Ovary (tissue), 9 donors: Measurements from ENCODE around the gene GALR2. TPM values are rescaled to one million over a fixed set of nuclear protein-coding genes. Genes with fewer than 3 reads are reported as not detected.

ENCODE experiments used
- DNase-seq, 5 donors: peaks; one replicate each; pipeline ENCODE4 v3.0.0-alpha.2; 2019 to 2020
- H3K27ac ChIP-seq, 2 donors: fragments of 200-600 bp; one replicate each; pipeline versions ENCODE4 v1.5.1 to v1.8.0; 2019 to 2022
- H3K27me3 ChIP-seq: fragments of 200-600 bp; one replicate; pipeline ENCODE4 v1.8.0; 2022
- H3K36me3 ChIP-seq: fragments of 200-600 bp; sonication (generic); one replicate; pipeline ENCODE4 v1.5.1; 2019
- H3K4me1 ChIP-seq: one replicate; pipeline ENCODE4 v1.8.1; 2013; ENCODE audit warnings: mild to moderate bottlenecking, moderate library complexity; ENCODE audit not compliant: insufficient read depth
- H3K4me3 ChIP-seq: fragments of 200-600 bp; sonication (generic); one replicate; pipeline ENCODE4 v1.5.1; 2017
- H3K9me3 ChIP-seq, 2 donors: fragments of 200-600 bp in 1 of 2; sonication (generic) in 1 of 2; one replicate each; pipeline versions ENCODE4 v1.5.1 to v1.8.1; 2013 to 2019; ENCODE audit warnings: mild to moderate bottlenecking in 1 of 2, moderate library complexity in 1 of 2
- CTCF ChIP-seq, 3 donors: fragments of 450-650 bp in 2 of 3; fragments of 200-600 bp in 1 of 3; IDR thresholded peaks; one replicate each; pipeline versions ENCODE4 v1.5.1 to v1.8.0; 2016 to 2022; ENCODE audit warnings: antibody characterized with exemption in 3 of 3, mild to moderate bottlenecking in 1 of 3
- EP300 ChIP-seq: sonication (generic); formaldehyde crosslinking; IDR thresholded peaks from one replicate; pipeline ENCODE4 v1.6.1; 2017; ENCODE audit warnings: antibody characterized with exemption
- POLR2A ChIP-seq: fragments of 450-650 bp; IDR thresholded peaks from one replicate; pipeline ENCODE4 v1.6.1; 2017; ENCODE audit warnings: antibody characterized with exemption, mild to moderate bottlenecking, moderate library complexity
- WGBS, 3 donors: extraction: QIAGEN DNeasy Blood & Tissue Kit in 1 of 3; methylation state at CpG; one replicate each; pipeline versions ENCODE4 v1.1.5 to v1.1.7; 2013 to 2017; 5-methylcytosine and 5-hydroxymethylcytosine counted together
- intact Hi-C, 4 donors: fragments of 100-400 bp; cut with DNase I; formaldehyde crosslinking; loops; one replicate each; pipeline versions ENCODE4 v1.11.0 to v1.15.1; 2022 to 2023
- polyA plus RNA-seq, 2 donors: library from polyadenylated mRNA; stranded (reverse); fragments of 200-250 nt in 1 of 2; fragments of 350-450 nt in 1 of 2; fragmentation: Illumina TruSeq in 1 of 2; extraction: RNeasy Lipid Tissue Mini Kit (QIAGEN cat#74804) in 1 of 2; gene quantifications; one replicate each; pipeline ENCODE4 v1.2.3, GENCODE V29; 2013 to 2014
- total RNA-seq, 7 donors: library from RNA; depleted of rRNA in 2 of 7; stranded (reverse); fragments of >200 nt in 2 of 7; fragmentation: NEBNext Ultra II Directional in 3 of 7; extraction: Animal tissue kit (Norgen Biotek cat#: 25700) in 3 of 7; gene quantifications; one replicate each; pipeline versions ENCODE4 v1.1.0 to v1.2.4, GENCODE V29; 2016 to 2023
- donor health status: DM: no; HTN: no; CAD: no; lungs with moderate emphysema.
- donor health status: DM: no; HTN: no; CAD: no.
- donor health status: Bipolar disorder and iron deficiency.
- donor health status: DM: yes; HTN: yes; CAD: no.
- donor health status: DM: no; HTN: no; CAD: no.
- donor health status: DM: yes; HTN: yes; CAD: no.

The GALR2 gene
- total and polyA plus RNA-seq, 9 donors: 0.34 TPM; not detected in 8

- no peak for DNase-seq
- Histone ChIP-seq H3K4me1 (no peaks in the 10 kb centered on the region), H3K9me3 (no peaks in the 10 kb centered on the region), H3K36me3 (no peaks in the 10 kb centered on the region), H3K27me3 (no peaks in the 10 kb centered on the region), H3K27ac (no peak overlapping the region), H3K4me3 (no peak overlapping the region)
- intact Hi-C loops: no loop called here
- WGBS, 3 donors: 83 to 84% (median 84%) methylated on average over 25 of the region's 25 CpGs
- TF ChIP-seq EP300 (no peak), CTCF (IDR thresholded peaks at IDR 0.05) (no peak), POLR2A (no peak)
Measured at GRCh38 chr17:76088041-76088867, 13.7 kb downstream of the GALR2 start.

DNA sequence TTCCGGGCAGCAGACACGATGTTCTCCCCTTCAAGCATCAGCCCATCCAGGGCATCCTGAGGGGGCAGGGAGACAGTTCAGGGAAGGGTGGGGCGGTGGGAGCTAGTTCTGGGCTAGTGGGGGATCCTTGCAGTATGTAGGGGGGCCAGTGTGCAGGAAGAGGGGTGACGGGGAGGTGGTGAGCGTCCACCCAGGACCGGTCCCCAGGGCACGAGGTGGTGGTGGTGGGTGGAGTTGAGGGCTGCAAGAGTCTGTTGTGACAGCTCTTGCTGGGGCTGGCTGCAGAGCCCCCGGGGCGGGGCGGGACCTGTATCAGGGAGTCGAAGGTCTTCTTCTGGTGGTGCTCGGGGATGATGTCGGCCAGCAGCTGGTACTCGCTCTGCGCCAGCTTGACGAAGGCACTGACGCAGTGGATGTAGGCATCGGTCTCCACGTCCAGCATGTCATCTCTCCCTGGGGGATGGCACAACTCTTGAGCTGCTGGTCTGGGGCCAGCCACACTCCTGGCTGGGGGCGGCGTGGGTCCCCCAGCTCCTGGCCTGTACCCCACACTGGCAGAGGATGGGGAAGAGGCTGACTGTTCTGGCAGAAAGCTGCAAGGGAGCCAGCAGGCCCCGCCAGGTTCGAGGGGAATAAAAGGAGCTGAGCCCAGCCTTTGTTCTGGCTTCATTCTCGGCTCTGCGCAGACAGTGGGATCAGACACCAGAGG, 14.4 kb downstream of the GALR2 start:
- no peak for DNase-seq
- intact Hi-C loops: no loop called here
- TF ChIP-seq EP300 (no peak), POLR2A (no peak), CTCF (IDR thresholded peaks at IDR 0.05) (no peak)
- H3K27me3 ChIP-seq: no peaks in the 10 kb centered on the region
- H3K27ac ChIP-seq: no peak overlapping the region
- H3K9me3 ChIP-seq: no peaks in the 10 kb centered on the region
- H3K4me1 ChIP-seq: no peaks in the 10 kb centered on the region
- no peaks in the 10 kb centered on the region for H3K36me3 ChIP-seq
- WGBS, 3 donors: 92 to 95% (median 93%) methylated on average over 18 to 25 of the region's 25 CpGs
- no peak overlapping the region for H3K4me3 ChIP-seq

- WGBS, 3 donors: 82 to 87% (median 84%) methylated on average over 32 of the region's 32 CpGs
- intact Hi-C loops: no loop called here
Measured at GRCh38 chr17:76089680-76090516, 15.3 kb downstream of the GALR2 start.

More at GRCh38 chr17:76089680-76090516, 15.3 kb downstream of the GALR2 start:
- H3K9me3 ChIP-seq: no peaks in the 10 kb centered on the region
- H3K27ac ChIP-seq: no peak overlapping the region
- H3K27me3 ChIP-seq: no peaks in the 10 kb centered on the region
- DNase-seq: peak in 1 of 5 donors; percentile 24
- H3K4me1 ChIP-seq: no peaks in the 10 kb centered on the region
- no peaks in the 10 kb centered on the region for H3K36me3 ChIP-seq
- TF ChIP-seq EP300 (no peak), CTCF (IDR thresholded peaks at IDR 0.05) (no peak), POLR2A (no peak)
- no peak overlapping the region for H3K4me3 ChIP-seq
